H1 (cell line): Measurements from ENCODE around the gene IFNB1. TPM values are rescaled to one million over a fixed set of nuclear protein-coding genes. Genes with fewer than 3 reads are reported as not detected.

ENCODE experiments used
- CTCF ChIA-PET: fragments of 300-600 bp; sonication (Branson Sonifier 250); formaldehyde crosslinking; loops from one replicate; lab custom pipeline; 2021; ENCODE audit not compliant: partially characterized antibody; lab: Charles Lee
- POLR2A ChIA-PET: fragments of 300-600 bp; sonication (Branson Sonifier 250); formaldehyde crosslinking; loops from one replicate; lab custom pipeline; 2021; ENCODE audit warnings: inconsistent platforms; ENCODE audit not compliant: partially characterized antibody; lab: Charles Lee
- DNase-seq, 2 experiments: peaks; one replicate each; pipeline versions ENCODE4 v3.0.0 to v3.0.0-alpha.2; 2010 to 2022; ENCODE audit warnings: low spot score in 2 of 2, low read depth in 1 of 2, mixed read lengths in 1 of 2
- FAIRE-seq: peaks from 2 replicates; lab custom pipeline; 2011; peaks lifted over from hg19 to GRCh38; lab: Jason Lieb, UNC
- H2AFZ ChIP-seq: 2 replicates; pipeline ENCODE4 v1.8.1; 2012; ENCODE audit warnings: low read length, inconsistent platforms
- H2AK5ac ChIP-seq: 2 replicates; pipeline ENCODE4 v1.6.1; 2013; ENCODE audit warnings: low read depth, low read length
- H2BK120ac ChIP-seq: replicated peaks from 2 replicates; pipeline ENCODE3; 2013; ENCODE audit warnings: low read depth, low read length, inconsistent platforms
- H2BK12ac ChIP-seq: 2 replicates; pipeline ENCODE4 v1.6.1; 2013; ENCODE audit warnings: low read depth, low read length
- H2BK15ac ChIP-seq: 2 replicates; pipeline ENCODE4 v1.6.1; 2013; ENCODE audit warnings: low read length
- H2BK20ac ChIP-seq: 2 replicates; pipeline ENCODE4 v1.6.1; 2013; ENCODE audit warnings: low read length
- H2BK5ac ChIP-seq: 2 replicates; pipeline ENCODE4 v1.6.1; 2013; ENCODE audit warnings: low read depth, low read length
- H3K14ac ChIP-seq: 2 replicates; pipeline ENCODE4 v1.6.1; 2013; ENCODE audit warnings: inconsistent platforms; ENCODE audit not compliant: insufficient read length
- H3K18ac ChIP-seq: 2 replicates; pipeline ENCODE4 v1.6.1; 2013; ENCODE audit warnings: low read length; ENCODE audit errors: extremely low read depth
- H3K23ac ChIP-seq: 2 replicates; pipeline ENCODE4 v1.6.1; 2013; ENCODE audit warnings: inconsistent platforms; ENCODE audit not compliant: insufficient read length
- H3K23me2 ChIP-seq: 2 replicates; pipeline ENCODE4 v1.6.1; 2013; ENCODE audit warnings: low read depth, low read length
- H3K27ac ChIP-seq: 2 replicates; pipeline ENCODE4 v1.6.1; 2011; ENCODE audit warnings: low read depth, low read length, inconsistent platforms
- H3K27me3 ChIP-seq, 4 experiments: replicated peaks in 1 of 4; 1 replicate in 1 of 4; 2 replicates in 3 of 4; pipeline versions ENCODE4 v1.6.1 to v1.8.1; 2011 to 2013; ENCODE audit warnings: low read length in 3 of 4, mild to moderate bottlenecking in 3 of 4, inconsistent platforms in 2 of 4, mixed read lengths in 2 of 4, moderate library complexity in 1 of 4; ENCODE audit not compliant: control insufficient read depth in 3 of 4, insufficient read depth in 3 of 4; ENCODE audit errors: extremely low read depth in 1 of 4
- H3K36me3 ChIP-seq, 4 experiments: 2 replicates each; pipeline versions ENCODE4 v1.6.1 to v1.8.1; 2011 to 2013; ENCODE audit warnings: mild to moderate bottlenecking in 4 of 4, low read length in 3 of 4, moderate library complexity in 2 of 4, control low read depth in 1 of 4, inconsistent platforms in 1 of 4; ENCODE audit not compliant: insufficient read depth in 4 of 4, control insufficient read depth in 2 of 4
- H3K4ac ChIP-seq: replicated peaks from 2 replicates; pipeline ENCODE3; 2013; ENCODE audit warnings: low read length, low read depth, mixed read lengths, inconsistent platforms; ENCODE audit not compliant: insufficient read length
- H3K4me1 ChIP-seq, 4 experiments: replicated peaks in 1 of 4; 1 replicate in 1 of 4; 2 replicates in 3 of 4; pipeline versions ENCODE4 v1.6.1 to v1.8.1; 2011 to 2013; ENCODE audit warnings: low read length in 3 of 4, inconsistent platforms in 2 of 4, mixed read lengths in 1 of 4; ENCODE audit not compliant: insufficient read depth in 4 of 4, control insufficient read depth in 3 of 4
- H3K4me2 ChIP-seq, 2 experiments: 2 replicates each; pipeline versions ENCODE4 v1.6.1 to v1.8.1; 2011 to 2013; ENCODE audit warnings: low read depth in 2 of 2, low read length in 2 of 2, control low read depth in 1 of 2, inconsistent platforms in 1 of 2, mild to moderate bottlenecking in 1 of 2; ENCODE audit not compliant: insufficient read depth in 1 of 2
- H3K4me3 ChIP-seq, 4 experiments: fragments of 200-600, 300-600 bp in 1 of 4; sonication (generic), shearing (Covaris generic), sonication (Bioruptor Twin) in 1 of 4; 2 replicates each; pipeline versions ENCODE4 v1.5.1 to v1.8.1; 2011 to 2016; ENCODE audit warnings: low read length in 4 of 4, low read depth in 3 of 4, control low read depth in 2 of 4, inconsistent platforms in 2 of 4, mild to moderate bottlenecking in 2 of 4, mixed read lengths in 1 of 4, moderate library complexity in 1 of 4; ENCODE audit not compliant: insufficient read depth in 2 of 4; ENCODE audit errors: extremely low read depth in 1 of 4
- H3K56ac ChIP-seq: replicated peaks from 2 replicates; pipeline ENCODE3; 2013; ENCODE audit warnings: low read depth, mild to moderate bottlenecking, mixed read lengths, low read length, inconsistent platforms; ENCODE audit not compliant: insufficient read length
- H3K79me1 ChIP-seq: 2 replicates; pipeline ENCODE4 v1.6.1; 2013; ENCODE audit warnings: low read depth, low read length, control low read depth
- H3K79me2 ChIP-seq, 2 experiments: 2 replicates each; pipeline versions ENCODE4 v1.6.1 to v1.8.1; 2012 to 2013; ENCODE audit warnings: low read length in 2 of 2, mild to moderate bottlenecking in 2 of 2, inconsistent platforms in 1 of 2; ENCODE audit not compliant: insufficient read depth in 2 of 2, control insufficient read depth in 1 of 2
- H3K9ac ChIP-seq, 4 experiments: replicated peaks in 1 of 4; 1 replicate in 1 of 4; 2 replicates in 3 of 4; pipeline versions ENCODE4 v1.6.1 to v1.8.1; 2011 to 2013; ENCODE audit warnings: low read depth in 3 of 4, low read length in 3 of 4, control low read depth in 2 of 4, mild to moderate bottlenecking in 2 of 4, moderate library complexity in 2 of 4, inconsistent platforms in 1 of 4; ENCODE audit errors: extremely low read depth in 1 of 4
- H3K9me3 ChIP-seq, 2 experiments: 2 replicates each; pipeline versions ENCODE4 v1.6.1 to v1.8.1; 2012 to 2013; ENCODE audit warnings: mild to moderate bottlenecking in 2 of 2, moderate library complexity in 2 of 2, control low read depth in 1 of 2, inconsistent platforms in 1 of 2, low read depth in 1 of 2, low read length in 1 of 2, mixed read lengths in 1 of 2; ENCODE audit not compliant: insufficient read depth in 2 of 2
- H4K20me1 ChIP-seq, 2 experiments: replicated peaks in 1 of 2; 2 replicates each; pipeline versions ENCODE3 to v1.8.1; 2011 to 2013; ENCODE audit warnings: inconsistent platforms in 2 of 2, low read length in 2 of 2, mild to moderate bottlenecking in 1 of 2; ENCODE audit not compliant: insufficient read depth in 2 of 2, control insufficient read depth in 1 of 2
- H4K5ac ChIP-seq: 2 replicates; pipeline ENCODE4 v1.6.1; 2013; ENCODE audit warnings: low read length, low read depth, mixed read lengths, inconsistent platforms; ENCODE audit not compliant: insufficient read length
- H4K8ac ChIP-seq: 2 replicates; pipeline ENCODE4 v1.8.0; 2013; ENCODE audit warnings: mild to moderate bottlenecking, moderate library complexity, low read length, inconsistent platforms; ENCODE audit not compliant: insufficient read depth; ENCODE audit errors: extremely low read depth
- H4K91ac ChIP-seq: replicated peaks from 2 replicates; pipeline ENCODE3; 2013; ENCODE audit warnings: low read length, mixed read lengths, inconsistent platforms; ENCODE audit not compliant: insufficient read length
- BRCA1 ChIP-seq: IDR thresholded peaks from 2 replicates; pipeline ENCODE4 v1.6.1; 2012; ENCODE audit warnings: low read depth, low read length, improper control_type of control experiment
- CTBP2 ChIP-seq: IDR thresholded peaks from 2 replicates; pipeline ENCODE4 v1.7.0; 2011; ENCODE audit warnings: borderline replicate concordance, mild to moderate bottlenecking, moderate library complexity, mixed read lengths, low read length; ENCODE audit not compliant: insufficient read depth, insufficient read length
- EZH2 ChIP-seq: fragments of 200-600 bp; sonication (generic); IDR thresholded peaks from 2 replicates; pipeline ENCODE4 v1.7.1; 2012; ENCODE audit warnings: low read depth, mild to moderate bottlenecking, moderate library complexity, low read length, inconsistent platforms; ENCODE audit not compliant: severe bottlenecking
- HDAC2 ChIP-seq, 2 experiments: fragments of 300-600 bp in 1 of 2; sonication (generic) in 1 of 2; IDR thresholded peaks; 2 replicates each; pipeline ENCODE4 v1.6.1; 2011 to 2012; ENCODE audit warnings: low read depth in 2 of 2, low read length in 2 of 2, mild to moderate bottlenecking in 2 of 2, moderate library complexity in 2 of 2, borderline replicate concordance in 1 of 2, inconsistent platforms in 1 of 2
- JUN ChIP-seq: IDR thresholded peaks from 2 replicates; pipeline ENCODE4 v1.6.1; 2011; ENCODE audit warnings: low read depth, mild to moderate bottlenecking, improper control_type of control experiment, low read length
- POU5F1 ChIP-seq: IDR thresholded peaks from 2 replicates; pipeline ENCODE4 v1.6.1; 2011; ENCODE audit warnings: low read depth, mild to moderate bottlenecking, low read length, moderate library complexity
- TAF1 ChIP-seq: IDR thresholded peaks from 2 replicates; pipeline ENCODE4 v1.6.1; 2011; ENCODE audit warnings: mild to moderate bottlenecking, low read depth, low read length
- TCF12 ChIP-seq: IDR thresholded peaks from 2 replicates; pipeline ENCODE4 v1.6.1; 2011; ENCODE audit warnings: low read depth, mild to moderate bottlenecking, low read length
- WGBS, 2 experiments: shearing (Covaris generic) in 1 of 2; methylation state at CpG; one replicate each; pipeline versions ENCODE4 v1.1.6 to v1.1.7; 2013 to 2015; ENCODE audit warnings: low lambda C conversion rate in 2 of 2, mixed read lengths in 2 of 2, inconsistent platforms in 1 of 2, low coverage in 1 of 2, missing lambda C conversion rate in 1 of 2; ENCODE audit not compliant: insufficient replicate concordance in 2 of 2, insufficient coverage in 1 of 2, insufficient read length in 1 of 2; ENCODE audit errors: extremely low coverage in 1 of 2, missing lambda C conversion rate in 1 of 2; 5-methylcytosine and 5-hydroxymethylcytosine counted together
- polyA plus RNA-seq, 7 experiments: library from polyadenylated mRNA; depleted of rRNA in 3 of 7; stranded (reverse) in 5 of 7; unstranded in 2 of 7; fragments of >200 nt in 5 of 7; fragments of 200-250 nt in 2 of 7; gene quantifications; 1 replicate in 5 of 7; 2 replicates in 1 of 7; 4 replicates in 1 of 7; pipeline versions ENCODE4 v1.2.1 to v1.2.3, GENCODE V29; 2011 to 2013; ENCODE audit warnings: missing spikeins in 2 of 7, mixed read lengths in 2 of 7
- total RNA-seq: library from RNA; stranded (reverse); fragmentation: NEBNext Ultra II Directional; extraction: Animal tissue kit (Norgen Biotek cat#: 25700); gene quantifications from 2 replicates; pipeline ENCODE4 v1.2.1, GENCODE V29; 2021
- TF ChIP-seq, protein P1 (sequence below): IDR thresholded peaks from 2 replicates; pipeline ENCODE4 v1.6.1; 2011; ENCODE audit warnings: low read length, improper control_type of control experiment

Gene IFNB1
- total and polyA plus RNA-seq, 2 of the 8 experiments (the other 6 are each of a cell fraction or from before 2014, with no cell fraction given) = not detected

DNA sequence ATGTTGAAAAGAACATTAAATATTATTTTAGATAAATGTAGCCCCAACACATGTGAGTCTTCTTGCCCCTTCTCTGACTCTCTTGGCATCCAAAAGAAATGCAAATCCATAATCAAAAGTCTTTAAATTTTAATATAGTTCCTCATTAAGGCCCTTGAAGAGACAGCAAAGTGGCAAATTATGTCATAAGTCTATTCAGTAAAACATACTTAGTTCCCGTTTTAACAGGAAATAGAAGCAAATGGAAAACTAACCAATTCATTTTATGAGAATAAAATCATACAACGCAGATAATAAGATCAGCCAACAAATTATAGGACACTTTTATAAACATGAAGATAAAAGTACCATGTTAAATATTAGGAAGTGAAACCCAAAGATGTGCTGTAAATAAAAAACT, 20.1 kb upstream of the IFNB1 start:
- Histone ChIP-seq H3K27me3 (no peaks in the 10 kb centered on the region), H2AK5ac (no peak overlapping the region), H2BK20ac (no peak overlapping the region), H3K4ac (no peak overlapping the region), H3K4me2 (no peak overlapping the region), H3K79me2 (no peaks in the 10 kb centered on the region), H2BK15ac (no peak overlapping the region), H3K9me3 (no peaks in the 10 kb centered on the region), H4K5ac (no peak overlapping the region), H3K18ac (no peak overlapping the region), H3K79me1 (no peaks in the 10 kb centered on the region), H3K14ac (no peak overlapping the region), H4K8ac (no peak overlapping the region), H2BK5ac (no peak overlapping the region), H3K4me3 (no peak overlapping the region), H4K20me1 (no peaks in the 10 kb centered on the region), H2BK120ac (no peak overlapping the region), H2AFZ (no peak overlapping the region), H3K27ac (no peak overlapping the region), H3K56ac (no peak overlapping the region), H3K9ac (no peak overlapping the region), H3K4me1 (peaks cover 0 to 3% (median 0%) of the 10 kb centered on the region in 4 experiments; a peak in 1 of 7 replicates), H2BK12ac (no peak overlapping the region), H3K23ac (no peak overlapping the region), H4K91ac (no peak overlapping the region), H3K23me2 (no peaks in the 10 kb centered on the region), H3K36me3 (no peaks in the 10 kb centered on the region)
- WGBS, 2 experiments = 85% methylated on average over 2 of the region's 2 CpGs; no CpG with 5 or more reads in 1 of the 2 experiments
- ChIA-PET POLR2A (no interaction called here), CTCF (no interaction called here)
- FAIRE-seq (no peak), DNase-seq (no peak)
- TF ChIP-seq, protein P1, sequence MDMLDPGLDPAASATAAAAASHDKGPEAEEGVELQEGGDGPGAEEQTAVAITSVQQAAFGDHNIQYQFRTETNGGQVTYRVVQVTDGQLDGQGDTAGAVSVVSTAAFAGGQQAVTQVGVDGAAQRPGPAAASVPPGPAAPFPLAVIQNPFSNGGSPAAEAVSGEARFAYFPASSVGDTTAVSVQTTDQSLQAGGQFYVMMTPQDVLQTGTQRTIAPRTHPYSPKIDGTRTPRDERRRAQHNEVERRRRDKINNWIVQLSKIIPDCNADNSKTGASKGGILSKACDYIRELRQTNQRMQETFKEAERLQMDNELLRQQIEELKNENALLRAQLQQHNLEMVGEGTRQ = no peak
- TF ChIP-seq TAF1 (no peak), BRCA1 (no peak), EZH2 (no peak), CTBP2 (no peak), TCF12 (no peak), JUN (no peak), POU5F1 (no peak), HDAC2 (IDR thresholded peaks at IDR 0.05; ENCODE audit: borderline replicate concordance in 1 of 2, low read depth in 2 of 2, low read length in 2 of 2) (no peak)
